HepG2 (cell line): ENCODE results near the gene CEP250.

Experiments used
- CTCF ChIP-seq: sonication (generic); formaldehyde crosslinking; IDR thresholded peaks from 2 replicates; pipeline ENCODE4 v1.5.0; 2020; ENCODE audit warnings: mild to moderate bottlenecking, missing genetic modification reagents, moderate library complexity
- ETV5 ChIP-seq: IDR thresholded peaks from 2 replicates; pipeline ENCODE4 v1.6.1; 2018; ENCODE audit warnings: missing biosample characterization, missing genetic modification reagents, inconsistent platforms, borderline replicate concordance
- KDM5A ChIP-seq: fragments of 200-600 bp; sonication (generic); IDR thresholded peaks from 2 replicates; pipeline ENCODE4 v1.7.0; 2018; ENCODE audit warnings: antibody characterized with exemption, mild to moderate bottlenecking, low read length, borderline replicate concordance
- KLF9 ChIP-seq: IDR thresholded peaks from 2 replicates; pipeline ENCODE4 v1.6.1; 2016; ENCODE audit warnings: low read depth
- ZBTB7A ChIP-seq: sonication (generic); formaldehyde crosslinking; IDR thresholded peaks from 2 replicates; pipeline ENCODE4 v1.8.0; 2022; ENCODE audit warnings: mild to moderate bottlenecking, missing genetic modification reagents
- ZNF274 ChIP-seq: sonication (generic); formaldehyde crosslinking; IDR thresholded peaks from 2 replicates; pipeline ENCODE4 v1.5.1; 2020; ENCODE audit warnings: mild to moderate bottlenecking, missing genetic modification reagents
- ZNF670 ChIP-seq: sonication (generic); formaldehyde crosslinking; IDR thresholded peaks from 2 replicates; pipeline ENCODE4 v1.8.0; 2022; ENCODE audit warnings: mild to moderate bottlenecking, missing genetic modification reagents, borderline replicate concordance
- TF ChIP-seq, protein P1 (sequence below): sonication (generic); formaldehyde crosslinking; IDR thresholded peaks from 2 replicates; pipeline ENCODE4 v1.5.1; 2020; ENCODE audit warnings: missing genetic modification reagents, mild to moderate bottlenecking, borderline replicate concordance

GRCh38 chr20:35515949-35516645 lies 60.7 kb downstream of the CEP250 start:
- TF ChIP-seq KLF9 (CRISPR knock-in tag) (no peak), ZBTB7A (CRISPR knock-in tag) (no peak), KDM5A (no peak), CTCF (no peak), ZNF670 (no peak), ZNF274 (no peak), ETV5 (CRISPR knock-in tag) (no peak)
- TF ChIP-seq, protein P1, sequence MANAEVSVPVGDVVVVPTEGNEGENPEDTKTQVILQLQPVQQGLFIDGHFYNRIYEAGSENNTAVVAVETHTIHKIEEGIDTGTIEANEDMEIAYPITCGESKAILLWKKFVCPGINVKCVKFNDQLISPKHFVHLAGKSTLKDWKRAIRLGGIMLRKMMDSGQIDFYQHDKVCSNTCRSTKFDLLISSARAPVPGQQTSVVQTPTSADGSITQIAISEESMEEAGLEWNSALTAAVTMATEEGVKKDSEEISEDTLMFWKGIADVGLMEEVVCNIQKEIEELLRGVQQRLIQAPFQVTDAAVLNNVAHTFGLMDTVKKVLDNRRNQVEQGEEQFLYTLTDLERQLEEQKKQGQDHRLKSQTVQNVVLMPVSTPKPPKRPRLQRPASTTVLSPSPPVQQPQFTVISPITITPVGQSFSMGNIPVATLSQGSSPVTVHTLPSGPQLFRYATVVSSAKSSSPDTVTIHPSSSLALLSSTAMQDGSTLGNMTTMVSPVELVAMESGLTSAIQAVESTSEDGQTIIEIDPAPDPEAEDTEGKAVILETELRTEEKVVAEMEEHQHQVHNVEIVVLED: no peak
